Inferior parietal cortex (tissue), 1 donor: ENCODE measurements around the gene DHX34.
"Not testable (repeated sequence)": the region's sequence is repeated elsewhere in the genome, so short reads cannot be mapped to it uniquely, and the experiment has no call there.

Experiments used
- DNase-seq: peaks from one replicate; pipeline ENCODE4 v3.0.0-alpha.2; 2016; ENCODE audit errors: extremely low spot score

Gene DHX34

DNA sequence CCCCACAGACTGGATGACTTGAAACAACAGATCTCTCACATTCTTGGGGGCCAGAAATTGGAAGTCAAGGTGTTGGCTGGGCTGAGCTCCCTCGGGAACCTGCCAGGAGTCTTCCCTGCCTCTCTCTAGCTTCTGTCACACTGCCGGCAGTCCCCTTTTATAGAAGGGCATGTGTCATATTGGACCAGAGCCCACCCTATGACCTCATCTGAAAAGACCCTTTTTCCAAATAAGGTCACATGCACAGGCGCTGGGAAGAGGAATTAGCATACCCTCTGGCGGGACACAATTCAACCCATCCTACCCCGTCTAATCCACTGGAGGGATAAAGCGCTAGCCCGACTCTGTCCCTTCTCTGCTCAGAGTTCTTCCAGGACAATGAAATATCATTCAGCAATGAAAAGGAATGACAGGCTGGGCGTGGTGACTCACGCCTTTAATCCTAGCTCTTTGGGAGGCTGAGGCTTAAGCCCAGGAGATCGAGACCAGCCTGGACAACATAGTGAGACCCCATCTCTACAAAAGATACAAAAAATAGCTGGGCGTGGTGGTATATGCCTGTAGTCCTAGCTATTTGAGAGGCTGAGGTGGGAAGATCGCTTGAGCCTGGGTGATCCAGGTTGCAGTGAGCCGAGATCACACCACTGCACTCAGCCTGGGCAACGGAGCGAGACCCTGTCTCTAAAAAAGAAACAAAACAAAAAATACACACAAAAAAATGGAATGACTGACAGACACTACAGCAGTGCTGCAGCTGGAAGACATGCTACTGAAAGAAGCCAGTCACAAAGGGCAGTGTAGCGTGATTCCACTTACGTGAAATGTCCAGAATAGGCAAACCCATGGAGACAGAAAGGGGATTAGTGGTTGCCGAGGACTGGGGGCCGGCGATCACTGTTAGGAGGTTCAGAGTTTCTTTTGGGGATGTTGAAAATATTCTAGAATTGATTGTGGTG is 41.7 kb downstream of the DHX34 start:
- no peak for DNase-seq

DNA sequence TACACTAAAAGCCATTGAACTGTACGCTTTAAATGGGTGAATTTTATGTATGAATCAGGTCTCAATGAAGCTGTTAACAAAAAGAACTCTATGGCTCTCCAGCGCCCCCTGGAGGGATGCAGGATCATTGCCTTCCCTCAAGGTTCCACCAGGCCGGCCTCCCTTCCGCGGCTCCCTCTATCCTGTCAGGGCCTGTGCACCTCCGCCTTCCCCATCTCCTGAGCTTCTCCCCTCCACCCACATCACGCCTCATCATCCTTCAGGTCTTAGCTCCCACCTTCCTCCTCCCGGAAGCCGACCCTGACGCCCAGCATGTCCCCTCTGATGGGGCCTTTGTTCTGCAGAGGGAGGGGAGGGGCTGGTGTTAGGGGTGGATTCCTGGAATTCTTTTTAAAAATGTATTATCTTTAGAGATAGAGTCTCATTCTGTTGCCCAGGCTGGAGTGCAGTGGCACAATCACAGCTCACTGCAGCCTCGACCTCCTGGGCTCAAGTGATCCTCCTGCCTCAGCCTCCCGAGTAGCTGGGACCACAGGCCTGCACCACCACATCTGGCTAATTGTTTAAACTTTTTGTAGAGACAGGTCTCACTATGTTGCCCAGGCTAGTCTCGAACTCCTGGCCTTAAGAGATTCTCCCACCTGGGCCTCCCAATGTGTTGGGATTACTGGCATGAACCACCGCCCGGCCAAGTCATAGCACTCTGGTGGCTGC is 42.6 kb downstream of the DHX34 start:
- peak; percentile 83 for DNase-seq

DNA sequence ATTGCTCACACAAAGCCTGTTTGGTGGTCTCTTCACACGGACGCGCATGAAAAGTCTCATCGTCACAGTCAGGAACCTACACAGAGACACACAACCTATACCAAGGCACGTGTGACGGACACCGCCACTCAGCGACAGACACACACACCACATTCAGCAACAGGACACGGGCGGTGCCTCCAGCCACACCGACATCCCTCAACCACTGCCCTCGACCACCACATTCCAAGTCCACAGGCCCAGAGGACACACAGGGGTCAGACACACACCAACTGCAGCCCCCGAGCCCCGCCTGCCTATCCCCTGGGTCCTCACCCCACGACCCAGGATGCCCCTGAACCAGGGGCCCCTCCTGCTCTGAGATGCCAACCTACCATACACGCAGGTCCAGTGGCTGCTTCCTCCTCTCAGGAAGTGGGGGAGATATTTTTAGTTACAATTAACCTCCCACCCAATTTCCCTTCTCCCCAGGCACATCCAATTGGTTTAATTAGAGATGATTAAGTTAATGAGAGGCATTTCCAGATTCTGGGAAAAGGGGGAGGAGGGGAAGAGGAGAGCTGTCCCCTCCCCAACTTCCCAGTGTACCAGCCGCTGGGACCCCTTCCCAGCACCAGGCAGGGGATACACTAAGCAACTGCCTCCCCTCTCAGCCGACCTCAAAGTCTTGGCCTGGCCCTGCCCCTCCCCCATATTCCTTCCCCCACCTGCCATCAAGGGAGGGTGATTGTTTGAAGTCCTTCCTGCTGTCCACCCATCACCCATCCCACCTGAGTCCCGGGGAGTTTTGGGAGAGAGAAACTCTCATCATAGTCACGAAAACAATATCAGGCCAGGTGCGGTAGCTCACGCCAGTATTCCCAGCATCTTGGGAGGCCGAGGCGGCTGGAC is 49.8 kb downstream of the DHX34 start:
- no peak for DNase-seq

DNA sequence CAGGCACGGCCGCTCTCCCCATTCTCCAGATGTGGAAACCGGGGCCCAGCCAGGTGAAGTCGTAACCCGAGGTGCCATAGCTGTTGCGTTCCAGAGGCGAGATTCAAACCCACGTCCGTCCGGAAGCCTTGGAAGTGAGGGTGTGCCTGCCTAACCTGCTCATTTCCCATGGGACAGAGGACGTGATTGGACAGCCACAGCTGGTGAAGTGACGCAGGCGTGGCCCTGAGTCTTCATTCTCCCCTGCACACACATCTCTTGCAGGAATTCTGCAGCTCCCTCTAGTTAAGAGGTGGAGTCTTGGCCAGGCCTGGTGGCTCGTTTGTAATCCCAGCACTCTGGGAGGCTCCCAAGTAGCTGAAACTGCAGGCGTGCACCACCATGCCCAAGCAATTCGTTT is 53.4 kb downstream of the DHX34 start:
- no peak for DNase-seq

DNA sequence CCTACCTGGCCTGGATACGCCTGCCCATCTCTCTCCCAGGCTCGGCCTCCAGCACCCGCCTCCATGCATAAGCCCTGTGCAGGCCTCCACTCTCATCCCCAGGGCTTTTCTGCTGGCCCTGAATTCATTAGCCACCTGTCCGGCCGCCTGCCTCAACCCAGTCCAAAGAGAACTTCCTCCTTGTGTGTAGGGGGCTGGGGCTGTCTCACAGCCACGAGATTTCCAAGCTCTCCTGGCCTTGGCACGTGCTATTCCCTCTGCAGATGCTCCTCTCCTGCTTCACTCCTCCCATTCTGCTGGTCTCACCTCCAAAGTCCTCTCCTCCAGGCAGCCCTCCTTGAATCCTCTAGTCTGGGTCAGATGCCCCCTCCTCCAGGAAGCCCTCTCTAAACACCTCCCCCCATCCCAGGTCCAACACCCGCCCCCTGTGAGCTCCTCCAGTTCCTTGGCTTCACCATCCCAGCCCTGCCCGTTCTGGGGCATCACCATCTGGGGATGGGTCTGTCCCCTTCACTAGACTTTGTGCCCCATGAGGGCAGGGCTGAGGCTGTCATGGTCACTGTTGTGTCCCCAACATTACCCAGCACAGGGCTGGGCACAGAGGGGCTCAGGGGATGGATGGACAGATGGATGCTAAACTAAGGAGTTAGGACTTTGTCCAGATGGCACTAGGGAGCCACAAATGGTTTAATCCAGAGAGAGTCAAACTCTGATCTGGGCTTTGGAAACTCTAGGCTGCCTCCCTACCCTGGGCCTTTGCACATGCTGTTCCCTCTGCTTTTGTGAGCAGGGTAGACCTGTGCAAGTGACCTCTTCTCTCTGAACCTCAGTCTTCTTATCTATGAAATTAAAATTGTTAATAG is 55.5 kb downstream of the DHX34 start:
- DNase-seq, result no peak

DNA sequence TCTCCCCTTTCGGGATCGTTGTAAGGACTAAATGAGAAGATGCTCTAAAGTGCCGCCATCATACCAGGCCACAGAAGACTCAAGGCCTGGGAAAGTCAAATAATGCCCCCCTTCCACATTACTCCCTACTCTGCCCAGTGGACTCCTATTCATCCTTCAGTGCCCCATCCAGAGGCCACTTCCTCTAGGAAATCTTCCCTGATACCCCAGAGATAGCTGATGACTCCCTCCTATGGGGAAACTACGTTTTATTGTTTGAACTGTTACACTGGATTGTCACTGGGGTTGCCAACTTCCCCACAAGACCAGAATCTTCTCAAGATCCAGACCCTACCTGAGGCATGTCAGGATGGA is 56.1 kb downstream of the DHX34 start:
- no peak for DNase-seq

DNA sequence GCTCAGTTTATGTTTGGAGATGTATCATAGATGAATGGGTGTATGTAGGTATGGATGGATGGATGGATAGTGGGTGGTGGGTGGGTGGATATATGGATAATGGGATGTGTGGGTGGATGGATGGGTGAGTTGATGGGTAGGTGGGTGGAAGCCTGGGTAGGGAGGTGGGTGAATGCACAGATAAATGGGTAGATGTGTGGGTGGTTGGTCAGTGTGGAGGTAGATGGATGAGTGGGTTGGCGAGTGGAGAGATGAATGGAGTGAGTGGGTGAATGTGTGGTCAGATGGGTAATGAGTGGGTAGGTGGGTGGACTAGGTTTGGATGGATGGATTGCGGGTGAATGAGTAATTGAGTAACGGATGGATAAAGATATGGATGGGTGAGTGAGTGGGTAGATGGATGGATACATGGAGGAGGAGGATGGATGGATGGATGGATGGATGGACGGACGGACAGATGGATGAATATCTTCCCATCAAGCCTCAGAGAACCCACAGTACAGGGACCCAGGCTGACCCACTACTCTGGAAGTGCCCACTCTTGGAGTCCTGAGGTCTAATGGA is 56.8 kb downstream of the DHX34 start:
- no peak for DNase-seq

DNA sequence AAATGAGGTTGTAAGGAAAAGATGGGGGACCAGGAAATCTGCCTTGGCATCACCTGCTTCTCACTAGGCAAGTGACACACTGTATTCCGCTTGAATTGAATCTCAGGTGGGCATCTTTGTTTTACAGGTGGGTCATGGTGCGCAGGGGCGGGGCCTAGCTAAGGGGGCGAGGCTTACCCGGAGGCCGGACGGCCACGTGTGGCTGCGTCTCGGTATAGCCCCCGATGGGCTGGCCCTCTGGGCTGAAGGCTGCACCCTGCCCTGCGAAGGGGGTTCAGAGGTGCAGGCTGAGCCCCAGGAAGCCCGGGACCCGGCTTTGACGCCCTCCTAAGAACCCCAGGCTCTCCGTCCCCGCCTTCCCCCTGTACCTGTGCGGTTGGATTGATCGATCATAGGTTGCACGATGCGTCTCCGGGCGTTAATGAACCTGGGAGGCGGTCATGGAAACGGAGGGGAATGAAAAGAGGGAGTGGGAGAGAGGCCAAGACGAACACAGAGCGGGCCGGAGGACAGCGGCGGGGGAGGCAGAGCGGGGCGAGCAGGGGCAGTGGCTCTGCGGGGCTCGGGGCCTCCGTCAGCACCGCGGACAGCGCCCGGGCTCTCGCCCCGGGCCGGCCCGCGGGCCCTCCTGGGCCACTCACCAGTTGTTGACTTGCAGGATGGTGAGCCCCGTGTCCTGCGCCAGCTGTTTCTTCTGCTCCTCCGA is 57.7 kb downstream of the DHX34 start:
- DNase-seq, result no peak

DNA sequence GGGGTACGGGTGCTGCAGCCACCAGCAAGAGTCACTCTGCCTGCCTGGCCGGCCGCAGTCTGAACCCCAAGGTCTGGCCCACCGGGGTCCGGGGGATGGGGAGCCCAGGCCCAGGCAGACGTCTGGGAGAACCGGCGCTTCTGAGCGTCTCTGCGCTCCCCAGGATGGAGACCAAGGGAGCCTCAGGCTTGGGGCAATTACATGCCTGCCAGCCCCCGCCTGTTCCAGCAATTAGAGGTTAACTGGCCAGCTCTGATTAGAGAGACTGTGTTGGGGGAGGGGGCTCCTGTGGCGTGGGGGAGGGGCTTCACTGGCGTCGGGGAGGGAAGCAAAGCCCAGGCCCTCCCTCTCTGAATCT is 58.3 kb downstream of the DHX34 start:
- DNase-seq, result no peak

DNA sequence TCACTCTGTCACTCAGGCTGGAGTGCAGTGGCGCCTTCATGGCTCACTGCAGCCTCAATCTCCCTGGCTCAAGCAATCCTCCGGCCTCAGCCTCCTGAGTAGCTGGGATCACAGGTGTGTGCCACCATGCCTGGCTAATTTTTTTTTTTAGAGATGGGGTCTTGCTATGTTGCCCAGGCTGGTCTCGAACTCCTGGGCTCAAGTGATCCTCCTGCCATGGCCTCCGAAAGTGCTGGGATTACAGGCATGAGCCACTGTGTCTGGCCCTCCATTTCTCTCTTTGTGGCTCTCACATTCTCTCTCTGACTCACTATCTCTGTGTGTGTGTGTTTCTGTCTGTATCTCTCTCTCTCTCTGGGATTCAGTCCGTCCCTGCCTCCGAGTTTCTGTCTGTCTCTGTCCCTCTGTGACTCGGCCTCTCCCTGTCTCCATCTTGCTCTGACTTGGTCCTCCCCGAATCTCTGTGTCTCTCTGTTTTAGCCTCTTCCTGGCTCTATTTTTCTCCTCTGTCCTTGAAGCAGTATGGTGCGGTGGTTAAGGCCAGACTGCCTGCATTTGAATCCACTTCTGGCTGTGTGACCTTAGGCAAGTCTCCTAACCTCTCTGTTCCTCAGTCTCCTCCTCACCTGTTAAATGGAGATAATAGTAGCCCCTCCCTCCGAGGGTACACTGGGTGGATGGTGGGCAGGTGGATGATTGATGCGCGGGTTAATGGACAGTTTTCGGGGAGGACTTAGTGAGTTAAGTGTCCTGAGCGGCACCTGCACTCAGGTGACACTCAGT is 59.2 kb downstream of the DHX34 start:
- DNase-seq, result no peak

DNA sequence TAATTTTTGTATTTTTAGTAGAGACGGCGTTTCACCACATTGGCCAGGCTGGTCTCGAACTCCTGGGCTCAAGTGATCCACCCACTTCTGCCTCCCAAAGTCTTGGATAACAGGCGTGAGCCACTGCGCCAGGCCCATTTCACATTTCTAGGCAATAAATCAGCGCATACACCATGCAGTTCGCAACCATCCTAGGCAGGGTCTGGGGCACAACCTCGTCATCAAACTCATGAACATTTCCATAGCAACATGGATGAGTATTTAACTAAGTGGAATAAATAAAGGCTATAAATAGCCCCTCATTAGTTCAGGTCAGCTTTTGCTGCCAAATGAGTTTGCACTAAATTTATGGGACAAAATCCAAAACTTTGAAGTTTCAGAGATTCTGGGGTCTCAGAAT is 62.0 kb downstream of the DHX34 start:
- no peak for DNase-seq

DNA sequence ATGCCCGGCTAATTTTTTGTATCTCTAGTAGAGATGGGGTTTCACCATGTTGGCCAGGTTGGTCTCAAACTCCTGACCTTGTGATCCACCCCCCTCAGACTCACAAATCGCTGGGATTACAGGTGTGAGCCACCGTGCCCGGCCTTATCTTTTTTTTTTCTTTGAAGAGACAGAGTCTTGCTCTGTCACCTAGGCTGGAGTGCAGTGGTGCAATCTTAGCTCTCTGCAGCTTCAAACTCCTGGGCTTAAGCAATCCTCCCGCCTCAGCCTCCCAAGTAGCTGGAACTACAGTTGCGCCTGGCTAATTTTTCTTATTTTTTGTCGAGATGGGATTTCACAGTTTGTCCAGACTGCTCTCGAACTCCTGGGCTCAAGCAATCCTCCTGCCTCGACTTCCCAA is 62.6 kb downstream of the DHX34 start:
- not testable (repeated sequence) for DNase-seq

DNA sequence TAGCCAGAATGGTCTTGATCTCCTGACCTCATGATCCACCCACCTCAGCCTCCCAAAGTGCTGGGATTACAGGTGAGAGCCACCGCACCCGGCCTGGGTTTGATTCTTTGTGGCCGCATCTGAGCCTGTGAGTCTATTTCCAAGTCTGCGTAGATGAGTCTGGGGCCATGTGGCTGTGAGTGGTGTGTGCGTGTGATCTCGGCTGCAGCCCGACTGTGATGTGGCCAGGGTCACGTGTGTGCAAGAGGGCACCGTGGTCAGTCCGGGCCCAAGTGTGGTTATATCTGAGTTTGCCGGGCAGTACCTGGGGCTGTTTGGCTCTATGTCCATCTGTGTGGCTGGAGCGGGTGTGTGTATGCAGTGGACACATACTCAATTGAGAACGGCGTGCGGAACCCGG is 64.8 kb downstream of the DHX34 start:
- DNase-seq, result no peak

DNA sequence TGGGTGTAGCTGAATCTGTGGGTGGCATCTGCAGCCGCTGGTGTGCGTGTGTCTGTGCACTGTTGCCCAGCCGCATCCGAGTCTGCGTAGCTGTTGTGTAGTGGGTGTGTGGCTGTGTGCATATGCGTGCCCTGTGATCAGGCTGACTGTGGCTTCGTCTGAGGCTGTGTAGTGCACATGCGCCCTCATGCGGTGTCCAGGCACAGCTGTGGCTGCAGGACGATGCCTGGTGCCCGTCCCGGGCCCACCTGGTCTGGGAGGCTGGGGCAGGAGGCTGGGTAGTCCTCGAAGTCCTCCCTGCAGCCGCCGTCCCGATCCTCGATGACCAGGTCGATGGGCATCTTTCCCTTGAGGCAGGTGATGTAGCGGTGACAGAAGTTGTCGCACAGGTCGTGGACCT is 65.4 kb downstream of the DHX34 start:
- DNase-seq, result no peak

DNA sequence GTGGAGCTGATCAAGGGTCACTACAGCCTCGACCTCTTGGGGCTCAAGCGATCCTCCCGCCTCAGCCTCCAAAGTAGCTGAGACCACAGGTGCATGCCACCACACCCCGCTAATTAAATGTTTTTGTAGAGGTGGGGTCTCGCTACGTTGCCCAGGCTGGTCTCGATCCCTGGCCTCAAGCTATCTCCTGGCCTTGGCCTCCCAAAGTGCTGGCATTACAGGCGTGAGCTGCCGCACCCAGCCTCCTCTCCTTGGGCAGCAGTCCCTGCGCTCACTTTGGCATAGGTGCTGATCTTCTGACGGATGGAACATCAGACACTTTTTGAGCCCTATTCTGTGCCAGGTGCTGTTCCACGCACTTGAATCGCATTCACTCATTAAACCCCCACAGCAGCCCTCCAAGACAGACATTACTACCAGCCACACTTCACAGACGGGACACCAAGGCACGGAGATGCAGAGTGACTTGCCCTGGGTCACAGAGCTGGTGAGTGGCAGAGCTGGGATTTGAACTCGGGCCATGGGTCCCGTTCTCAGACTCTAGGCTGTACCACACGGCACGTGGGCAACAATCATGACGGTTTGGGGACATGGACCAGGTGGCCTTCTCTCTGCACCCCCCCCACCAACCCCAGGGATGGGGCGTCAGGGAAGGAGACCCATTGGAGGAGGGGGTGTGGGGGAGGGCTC is 67.0 kb downstream of the DHX34 start:
- no peak for DNase-seq

DNA sequence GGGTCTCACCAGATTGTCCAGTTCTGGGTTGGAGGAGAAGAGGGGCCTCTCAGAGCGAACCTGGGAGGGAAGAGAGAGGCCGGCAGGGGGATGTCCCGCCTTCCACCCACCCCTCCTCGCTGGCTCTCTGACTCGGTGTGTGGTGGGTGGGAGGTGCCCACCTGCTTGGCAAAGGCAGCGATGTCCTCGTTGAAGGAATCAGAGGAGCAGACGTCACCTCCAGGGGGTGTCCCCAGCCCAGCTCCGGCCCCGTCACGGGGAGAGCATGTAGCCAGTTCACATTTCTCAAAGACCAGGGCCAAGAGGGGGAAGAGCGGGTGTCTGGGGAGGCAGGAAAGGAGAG is 67.5 kb downstream of the DHX34 start:
- no peak for DNase-seq

DNA sequence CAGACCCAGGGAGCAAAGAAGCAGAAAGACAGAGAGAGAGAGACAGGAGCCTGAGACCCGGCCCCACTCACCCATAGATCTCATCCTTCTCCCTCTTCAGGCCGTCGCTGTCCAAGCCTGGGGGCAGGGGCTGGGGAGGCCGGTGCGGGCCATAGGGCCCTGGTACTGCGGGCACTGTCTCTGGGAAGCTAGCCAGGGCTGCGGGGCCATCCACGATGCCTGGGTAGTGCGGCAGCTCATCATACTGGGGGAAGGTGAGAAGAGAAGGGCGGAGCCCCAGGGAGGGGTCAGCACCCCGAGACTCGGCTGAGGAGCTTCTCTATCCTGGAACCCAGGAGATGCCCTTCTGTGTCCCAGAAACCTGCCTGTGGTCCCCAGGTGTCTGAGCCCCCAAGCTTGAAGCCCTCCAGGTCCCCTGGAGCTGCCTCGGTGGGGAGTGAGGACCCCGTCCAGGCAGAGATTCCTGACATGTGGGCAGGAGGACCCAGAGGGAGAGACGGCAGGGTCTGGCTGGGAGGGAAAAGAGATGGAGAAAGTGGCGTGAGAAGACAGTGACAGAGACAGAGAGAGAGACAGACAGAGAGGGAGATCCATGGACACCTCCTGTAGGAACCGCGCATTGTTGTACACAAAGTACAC is 68.1 kb downstream of the DHX34 start:
- no peak for DNase-seq
